Astrocyte (in vitro differentiated cells and primary cell): ENCODE data around the gene NSD2.

Source experiments
- EZH2 ChIP-seq: IDR thresholded peaks from 2 replicates; pipeline ENCODE4 v1.6.1; 2012; ENCODE audit warnings: mild to moderate bottlenecking, low read length, inconsistent platforms; ENCODE audit not compliant: insufficient read depth
- TF ChIP-seq, protein P1 (sequence below): IDR thresholded peaks from 2 replicates; pipeline ENCODE4 v1.5.1; 2011; ENCODE audit warnings: low read depth, mild to moderate bottlenecking, inconsistent platforms, low read length, moderate library complexity; ENCODE audit not compliant: insufficient read depth

DNA sequence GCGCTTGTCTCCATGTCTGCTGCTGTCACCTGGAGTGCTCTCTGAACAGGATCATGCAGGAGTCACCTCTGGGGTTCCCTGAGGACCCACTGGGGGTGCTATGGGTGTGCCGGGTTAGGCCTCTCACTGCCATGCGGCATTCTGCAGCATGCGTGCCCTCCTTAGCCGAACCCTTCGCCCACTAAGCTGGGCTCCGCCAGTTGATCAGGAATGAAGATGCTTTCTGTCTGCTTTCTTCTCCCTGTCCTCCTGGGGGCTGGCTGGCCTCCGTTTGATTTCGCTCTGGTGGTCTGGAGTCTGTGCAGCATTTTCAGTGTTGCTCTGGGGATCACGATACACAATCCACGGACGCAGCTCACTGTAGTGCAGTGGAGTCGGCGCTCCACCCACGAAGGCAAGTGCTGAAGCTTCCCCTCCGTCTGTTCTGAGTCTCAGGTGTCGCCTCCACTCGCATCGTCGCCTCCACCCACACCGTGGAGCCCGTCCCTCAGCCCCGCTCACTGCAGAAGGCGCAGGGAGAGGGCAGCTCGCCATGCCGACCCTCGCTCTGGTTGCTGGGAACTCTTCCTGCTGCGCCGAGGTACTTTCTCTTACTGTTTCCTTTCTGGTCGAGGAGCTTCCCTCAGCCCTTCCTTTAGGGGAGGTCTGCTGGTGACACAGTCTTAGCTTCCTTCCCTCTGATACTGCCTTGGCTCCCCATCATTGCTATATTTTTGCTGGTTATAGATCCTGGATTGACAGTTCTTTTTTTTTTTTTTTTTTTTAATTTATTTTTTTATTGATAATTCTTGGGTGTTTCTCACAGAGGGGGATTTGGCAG is 44.5 kb upstream of the NSD2 start:
- TF ChIP-seq, protein P1, sequence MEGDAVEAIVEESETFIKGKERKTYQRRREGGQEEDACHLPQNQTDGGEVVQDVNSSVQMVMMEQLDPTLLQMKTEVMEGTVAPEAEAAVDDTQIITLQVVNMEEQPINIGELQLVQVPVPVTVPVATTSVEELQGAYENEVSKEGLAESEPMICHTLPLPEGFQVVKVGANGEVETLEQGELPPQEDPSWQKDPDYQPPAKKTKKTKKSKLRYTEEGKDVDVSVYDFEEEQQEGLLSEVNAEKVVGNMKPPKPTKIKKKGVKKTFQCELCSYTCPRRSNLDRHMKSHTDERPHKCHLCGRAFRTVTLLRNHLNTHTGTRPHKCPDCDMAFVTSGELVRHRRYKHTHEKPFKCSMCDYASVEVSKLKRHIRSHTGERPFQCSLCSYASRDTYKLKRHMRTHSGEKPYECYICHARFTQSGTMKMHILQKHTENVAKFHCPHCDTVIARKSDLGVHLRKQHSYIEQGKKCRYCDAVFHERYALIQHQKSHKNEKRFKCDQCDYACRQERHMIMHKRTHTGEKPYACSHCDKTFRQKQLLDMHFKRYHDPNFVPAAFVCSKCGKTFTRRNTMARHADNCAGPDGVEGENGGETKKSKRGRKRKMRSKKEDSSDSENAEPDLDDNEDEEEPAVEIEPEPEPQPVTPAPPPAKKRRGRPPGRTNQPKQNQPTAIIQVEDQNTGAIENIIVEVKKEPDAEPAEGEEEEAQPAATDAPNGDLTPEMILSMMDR: no peak
- no peak for TF ChIP-seq EZH2
